HCT116 (cell line): ENCODE measurements around the gene FA2H.

Source experiments
- EZH2 ChIP-seq: fragments of 200-600 bp; sonication (generic); IDR thresholded peaks from 2 replicates; pipeline ENCODE4 v1.6.1; 2017; ENCODE audit warnings: antibody characterized with exemption, mixed run types
- EZH2phosphoT487 ChIP-seq: fragments of 200-600 bp; IDR thresholded peaks from 2 replicates; pipeline ENCODE4 v1.6.1; 2018; ENCODE audit warnings: antibody characterized with exemption, borderline replicate concordance
- POLR2A ChIP-seq: IDR thresholded peaks from 2 replicates; pipeline ENCODE4 v1.7.0; 2011; ENCODE audit warnings: borderline replicate concordance; ENCODE audit not compliant: insufficient read depth, insufficient read length; ENCODE audit errors: extremely low read depth
- SIN3A ChIP-seq: IDR thresholded peaks from 2 replicates; pipeline ENCODE4 v1.6.1; 2012; ENCODE audit warnings: low read depth
- SP1 ChIP-seq: IDR thresholded peaks from 2 replicates; pipeline ENCODE4 v1.6.1; 2012; ENCODE audit warnings: low read depth
- TF ChIP-seq, protein P1 (sequence below), 3 experiments: fragments of 200-600 bp in 1 of 3; sonication (generic) in 1 of 3; IDR thresholded peaks in 2 of 3; conservative IDR thresholded peaks in 1 of 3; 2 replicates each; pipeline ENCODE4 v1.5.1; 2012 to 2017; ENCODE audit warnings: low read depth in 2 of 3, low read length in 2 of 3, antibody characterized with exemption in 1 of 3, borderline replicate concordance in 1 of 3, control low read depth in 1 of 3, mild to moderate bottlenecking in 1 of 3, mixed read lengths in 1 of 3, mixed run types in 1 of 3, moderate library complexity in 1 of 3; ENCODE audit not compliant: insufficient read depth in 1 of 3
- TF ChIP-seq, protein P2 (sequence below): IDR thresholded peaks from 2 replicates; pipeline ENCODE4 v1.6.1; 2012

DNA sequence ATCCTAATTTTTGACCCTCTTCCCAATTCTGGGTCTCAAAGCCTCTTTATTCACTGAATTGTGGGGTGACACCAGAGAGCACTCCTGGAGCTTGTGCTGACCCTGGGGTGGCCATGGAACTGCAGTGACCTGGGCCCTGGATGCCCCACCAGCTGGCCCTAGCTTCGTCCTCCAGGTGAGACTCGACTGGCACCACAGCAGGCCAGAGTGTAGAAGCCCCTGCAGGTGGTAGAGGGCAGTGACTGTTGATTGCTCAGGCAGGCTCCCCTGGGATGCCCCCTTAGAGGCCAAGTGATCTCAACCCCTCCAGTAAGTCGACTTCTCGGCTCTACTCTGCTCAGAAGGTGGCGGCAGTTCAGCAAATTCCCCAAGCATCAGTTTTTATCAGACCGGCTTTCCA lies 6.4 kb downstream of the FA2H start:
- TF ChIP-seq, protein P1, sequence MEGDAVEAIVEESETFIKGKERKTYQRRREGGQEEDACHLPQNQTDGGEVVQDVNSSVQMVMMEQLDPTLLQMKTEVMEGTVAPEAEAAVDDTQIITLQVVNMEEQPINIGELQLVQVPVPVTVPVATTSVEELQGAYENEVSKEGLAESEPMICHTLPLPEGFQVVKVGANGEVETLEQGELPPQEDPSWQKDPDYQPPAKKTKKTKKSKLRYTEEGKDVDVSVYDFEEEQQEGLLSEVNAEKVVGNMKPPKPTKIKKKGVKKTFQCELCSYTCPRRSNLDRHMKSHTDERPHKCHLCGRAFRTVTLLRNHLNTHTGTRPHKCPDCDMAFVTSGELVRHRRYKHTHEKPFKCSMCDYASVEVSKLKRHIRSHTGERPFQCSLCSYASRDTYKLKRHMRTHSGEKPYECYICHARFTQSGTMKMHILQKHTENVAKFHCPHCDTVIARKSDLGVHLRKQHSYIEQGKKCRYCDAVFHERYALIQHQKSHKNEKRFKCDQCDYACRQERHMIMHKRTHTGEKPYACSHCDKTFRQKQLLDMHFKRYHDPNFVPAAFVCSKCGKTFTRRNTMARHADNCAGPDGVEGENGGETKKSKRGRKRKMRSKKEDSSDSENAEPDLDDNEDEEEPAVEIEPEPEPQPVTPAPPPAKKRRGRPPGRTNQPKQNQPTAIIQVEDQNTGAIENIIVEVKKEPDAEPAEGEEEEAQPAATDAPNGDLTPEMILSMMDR (IDR thresholded peaks at IDR 0.05 in 2 of 3, conservative IDR thresholded peaks at IDR 0.05 in 1 of 3; ENCODE audit: borderline replicate concordance in 1 of 3, insufficient read depth in 1 of 3, low read depth in 2 of 3, low read length in 2 of 3): no peak
- TF ChIP-seq, protein P2, sequence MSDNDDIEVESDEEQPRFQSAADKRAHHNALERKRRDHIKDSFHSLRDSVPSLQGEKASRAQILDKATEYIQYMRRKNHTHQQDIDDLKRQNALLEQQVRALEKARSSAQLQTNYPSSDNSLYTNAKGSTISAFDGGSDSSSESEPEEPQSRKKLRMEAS: no peak
- TF ChIP-seq SP1: no peak
- TF ChIP-seq EZH2: no peak
- no peak for TF ChIP-seq EZH2phosphoT487
- no peak for TF ChIP-seq POLR2A
- no peak for TF ChIP-seq SIN3A
